HG03097 (cell line): ENCODE results near the gene MORF4L1.
"Not testable (repeated sequence)": the region's sequence is repeated elsewhere in the genome, so short reads cannot be mapped to it uniquely, and the experiment has no call there.

Experiments
- ATAC-seq: cut with Tn5 transposase; IDR thresholded peaks from one replicate; pipeline ENCODE4 v1.9.1; 2021; ENCODE audit not compliant: unreplicated experiment, low FRiP score

The MORF4L1 gene

GRCh38 chr15:78872155-78872971, at the start of gene MORF4L1:
MORF4L1 (plus strand) TSS chr15:78872890; CDS start chr15:78873018, 128 bp downstream.
- peak; percentile 84 for ATAC-seq

GRCh38 chr15:78828920-78829319, 43.8 kb upstream of the MORF4L1 start:
- no peak for ATAC-seq

- no peak for ATAC-seq
These were observed 42.0 kb upstream of the MORF4L1 start for GRCh38 chr15:78830514-78831228.

GRCh38 chr15:78831229-78832207, 41.2 kb upstream of the MORF4L1 start:
- no peak for ATAC-seq

- no peak for ATAC-seq
These were observed 36.4 kb upstream of the MORF4L1 start for GRCh38 chr15:78836333-78836732.

GRCh38 chr15:78837131-78837530, 35.6 kb upstream of the MORF4L1 start:
- no peak for ATAC-seq

- no peak for ATAC-seq
These were observed 35.1 kb upstream of the MORF4L1 start for GRCh38 chr15:78837543-78837942.

GRCh38 chr15:78838489-78838888, 34.2 kb upstream of the MORF4L1 start:
- ATAC-seq: no peak

- ATAC-seq: not testable (repeated sequence)
These were observed 33.5 kb upstream of the MORF4L1 start for GRCh38 chr15:78839151-78839550.

GRCh38 chr15:78840661-78841375, 31.9 kb upstream of the MORF4L1 start:
- no peak for ATAC-seq

- ATAC-seq: no peak
These were observed 31.3 kb upstream of the MORF4L1 start for GRCh38 chr15:78841376-78841706.

- ATAC-seq: no peak
These were observed 30.8 kb upstream of the MORF4L1 start for GRCh38 chr15:78841891-78842290.

- no peak for ATAC-seq
These were observed 30.2 kb upstream of the MORF4L1 start for GRCh38 chr15:78842519-78842918.

GRCh38 chr15:78846906-78847305, 25.8 kb upstream of the MORF4L1 start:
- ATAC-seq: not testable (repeated sequence)

GRCh38 chr15:78847387-78847906, 25.2 kb upstream of the MORF4L1 start:
- ATAC-seq: not testable (repeated sequence)

GRCh38 chr15:78850352-78850751, 22.3 kb upstream of the MORF4L1 start:
- no peak for ATAC-seq

- no peak for ATAC-seq
These were observed 21.5 kb upstream of the MORF4L1 start for GRCh38 chr15:78850941-78851755.

GRCh38 chr15:78853500-78853899, 19.2 kb upstream of the MORF4L1 start:
- ATAC-seq: no peak

GRCh38 chr15:78854833-78855372, 17.8 kb upstream of the MORF4L1 start:
- ATAC-seq: no peak
